Mucosa of rectum (tissue), 2 donors: ENCODE measurements around the gene HS3ST4.

Source experiments
- H3K27ac ChIP-seq, 2 donors: one replicate each; pipeline ENCODE4 v1.7.0; 2013; ENCODE audit warnings: inconsistent platforms in 2 of 2, low read depth in 2 of 2, low read length in 2 of 2
- H3K27me3 ChIP-seq, 2 donors: one replicate each; pipeline ENCODE4 v1.7.0; 2013; ENCODE audit warnings: low read length in 2 of 2; ENCODE audit not compliant: control insufficient read depth in 2 of 2, insufficient read depth in 2 of 2
- H3K36me3 ChIP-seq, 2 donors: one replicate each; pipeline ENCODE4 v1.7.0; 2013; ENCODE audit warnings: low read length in 2 of 2; ENCODE audit not compliant: control insufficient read depth in 2 of 2, insufficient read depth in 2 of 2
- H3K4me1 ChIP-seq, 2 donors: one replicate each; pipeline ENCODE4 v1.7.0; 2013; ENCODE audit warnings: low read length in 2 of 2, mild to moderate bottlenecking in 1 of 2; ENCODE audit not compliant: control insufficient read depth in 2 of 2, insufficient read depth in 2 of 2
- H3K4me3 ChIP-seq, 2 donors: one replicate each; pipeline ENCODE4 v1.7.0; 2013; ENCODE audit warnings: low read length in 2 of 2
- H3K9ac ChIP-seq, 2 donors: one replicate each; pipeline ENCODE4 v1.7.0; 2013; ENCODE audit warnings: low read length in 2 of 2, low read depth in 1 of 2, mild to moderate bottlenecking in 1 of 2
- H3K9me3 ChIP-seq, 2 donors: one replicate each; pipeline ENCODE4 v1.7.0; 2013; ENCODE audit warnings: low read length in 2 of 2; ENCODE audit not compliant: control insufficient read depth in 2 of 2
- donor health status: healthy.
- donor health status: Normal muscosa, but diverticular disease.

HS3ST4 gene

DNA sequence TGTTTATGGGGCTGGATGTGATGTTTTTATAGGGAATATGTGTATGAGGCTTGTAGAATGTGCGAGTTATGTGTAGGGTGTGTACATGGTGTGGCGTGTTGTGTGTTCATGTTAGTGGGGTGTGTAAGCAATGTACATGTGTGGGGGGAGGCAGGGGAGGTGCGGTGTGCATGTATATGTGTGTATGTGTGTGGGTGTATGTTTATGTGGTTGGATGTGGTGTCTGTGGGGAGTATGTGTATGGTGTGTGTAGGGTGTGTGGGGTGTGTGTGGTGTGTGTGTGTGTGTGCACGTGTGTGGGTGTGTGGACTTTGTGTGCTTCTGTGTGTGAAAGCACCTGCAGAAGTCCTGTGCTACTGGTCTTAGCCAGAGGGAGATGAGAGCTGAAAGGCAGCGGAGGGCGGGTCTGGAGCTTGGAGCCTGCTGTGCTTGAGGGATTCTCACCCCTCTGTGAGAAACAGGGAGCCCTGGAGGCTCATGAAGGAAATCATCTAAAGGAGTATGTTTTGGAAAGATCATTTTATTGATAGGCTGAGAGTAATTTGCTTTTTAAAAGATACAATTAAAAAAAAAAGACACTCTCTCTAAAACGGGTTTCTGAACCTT lies 222.7 kb downstream of the HS3ST4 start:
- Histone ChIP-seq H3K9me3 (no peaks in the 10 kb centered on the region), H3K4me1 (no peaks in the 10 kb centered on the region), H3K36me3 (no peaks in the 10 kb centered on the region), H3K27ac (no peak overlapping the region), H3K9ac (no peak overlapping the region), H3K4me3 (no peak overlapping the region), H3K27me3 (no peaks in the 10 kb centered on the region)

DNA sequence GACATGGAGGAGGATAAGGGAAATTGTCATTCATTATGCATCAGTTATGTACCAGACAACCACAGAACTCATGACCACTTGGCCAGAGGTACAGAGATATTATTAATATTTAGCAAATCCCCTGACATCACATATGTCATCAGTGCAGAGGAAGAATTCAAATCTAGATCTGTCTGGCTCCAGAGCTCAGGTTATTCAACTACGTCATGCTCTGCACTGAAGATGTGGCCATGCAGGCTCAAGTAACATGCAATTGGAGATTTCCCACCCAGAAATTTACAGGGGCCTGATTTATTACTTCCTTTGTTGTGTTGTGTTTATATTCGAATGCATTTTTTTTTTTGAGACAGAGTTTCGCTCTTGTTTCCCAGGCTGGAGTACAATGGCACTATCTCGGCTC lies 224.3 kb downstream of the HS3ST4 start:
- H3K4me3 ChIP-seq, result no peak overlapping the region
- H3K4me1 ChIP-seq, result no peaks in the 10 kb centered on the region
- no peak overlapping the region for H3K9ac ChIP-seq
- H3K27ac ChIP-seq, result no peak overlapping the region
- no peaks in the 10 kb centered on the region for H3K27me3 ChIP-seq
- no peaks in the 10 kb centered on the region for H3K36me3 ChIP-seq
- H3K9me3 ChIP-seq, result no peaks in the 10 kb centered on the region

DNA sequence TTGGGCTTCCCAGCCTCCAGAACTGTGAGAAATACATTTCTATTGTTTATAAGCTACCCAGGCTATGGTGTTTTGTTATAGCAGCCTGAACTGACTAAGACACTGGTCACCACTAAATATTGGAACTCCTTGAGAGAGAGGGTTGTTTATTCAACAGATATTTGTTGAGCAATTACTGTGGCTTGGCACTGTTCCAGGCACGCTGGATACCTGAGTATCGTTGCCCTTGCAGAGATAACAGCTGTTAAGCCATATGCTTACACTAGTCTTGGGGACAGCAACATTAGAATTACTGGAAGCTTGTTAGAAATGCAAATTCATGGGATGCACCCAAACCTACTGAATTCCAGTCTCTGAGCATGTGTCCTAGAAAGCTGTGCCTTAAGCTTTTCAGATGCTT lies 230.7 kb downstream of the HS3ST4 start:
- no peak overlapping the region for H3K27ac ChIP-seq
- no peak overlapping the region for H3K4me3 ChIP-seq
- no peaks in the 10 kb centered on the region for H3K4me1 ChIP-seq
- no peaks in the 10 kb centered on the region for H3K27me3 ChIP-seq
- H3K36me3 ChIP-seq, result no peaks in the 10 kb centered on the region
- H3K9ac ChIP-seq, result no peak overlapping the region
- H3K9me3 ChIP-seq, result no peaks in the 10 kb centered on the region

DNA sequence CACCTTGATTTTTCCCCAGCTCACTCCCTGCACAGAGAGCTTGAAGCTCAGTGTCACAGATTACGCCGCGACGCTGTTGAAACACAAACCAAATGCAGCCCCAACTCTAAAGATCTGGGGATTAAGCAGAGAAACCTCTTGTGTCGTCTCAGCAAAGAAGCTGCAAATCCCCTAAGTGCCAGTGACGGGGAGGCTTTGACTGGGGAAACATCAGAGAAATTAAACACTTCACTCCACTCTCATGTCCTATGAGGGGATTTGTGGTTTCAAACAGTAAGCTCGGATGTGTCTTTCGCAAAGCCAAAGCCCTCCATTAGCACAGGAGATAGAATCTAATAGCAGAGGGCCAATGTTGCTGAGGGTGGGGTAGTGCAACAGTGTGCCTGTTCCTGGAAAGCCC lies 233.7 kb downstream of the HS3ST4 start:
- Histone ChIP-seq H3K4me1 (no peaks in the 10 kb centered on the region), H3K27me3 (no peaks in the 10 kb centered on the region), H3K36me3 (no peaks in the 10 kb centered on the region), H3K9ac (no peak overlapping the region), H3K4me3 (no peak overlapping the region), H3K27ac (no peak overlapping the region), H3K9me3 (no peaks in the 10 kb centered on the region)

DNA sequence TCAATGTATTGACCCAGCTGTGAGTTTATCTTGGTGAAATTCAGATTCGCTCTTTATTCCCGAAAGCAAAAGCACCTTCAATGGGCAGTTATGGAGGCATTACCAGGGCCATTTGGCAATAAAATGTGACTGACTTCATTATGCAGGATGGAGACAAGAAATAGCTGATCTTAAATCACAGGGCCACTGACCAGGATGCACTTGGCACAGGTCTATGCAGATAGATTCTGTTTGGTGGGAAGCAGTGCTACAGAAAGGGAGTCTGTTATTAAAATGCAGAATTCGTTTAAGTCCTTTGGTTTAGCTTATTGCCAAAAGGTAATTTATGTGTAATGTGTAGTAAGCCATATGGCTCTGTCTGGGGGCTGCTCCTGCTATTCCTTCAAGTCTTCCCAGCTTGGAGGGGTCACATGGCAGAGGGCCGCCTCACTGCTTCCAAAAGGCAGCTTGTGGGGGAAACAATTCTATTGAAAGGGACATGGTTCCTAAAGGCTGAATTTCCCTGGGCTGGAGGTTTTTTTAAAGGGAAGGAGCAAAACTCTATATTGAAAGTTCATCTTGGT lies 239.8 kb downstream of the HS3ST4 start:
- Histone ChIP-seq H3K36me3 (no peaks in the 10 kb centered on the region), H3K27ac (no peak overlapping the region), H3K9me3 (no peaks in the 10 kb centered on the region), H3K4me1 (no peaks in the 10 kb centered on the region), H3K27me3 (no peaks in the 10 kb centered on the region), H3K4me3 (no peak overlapping the region), H3K9ac (no peak overlapping the region)

DNA sequence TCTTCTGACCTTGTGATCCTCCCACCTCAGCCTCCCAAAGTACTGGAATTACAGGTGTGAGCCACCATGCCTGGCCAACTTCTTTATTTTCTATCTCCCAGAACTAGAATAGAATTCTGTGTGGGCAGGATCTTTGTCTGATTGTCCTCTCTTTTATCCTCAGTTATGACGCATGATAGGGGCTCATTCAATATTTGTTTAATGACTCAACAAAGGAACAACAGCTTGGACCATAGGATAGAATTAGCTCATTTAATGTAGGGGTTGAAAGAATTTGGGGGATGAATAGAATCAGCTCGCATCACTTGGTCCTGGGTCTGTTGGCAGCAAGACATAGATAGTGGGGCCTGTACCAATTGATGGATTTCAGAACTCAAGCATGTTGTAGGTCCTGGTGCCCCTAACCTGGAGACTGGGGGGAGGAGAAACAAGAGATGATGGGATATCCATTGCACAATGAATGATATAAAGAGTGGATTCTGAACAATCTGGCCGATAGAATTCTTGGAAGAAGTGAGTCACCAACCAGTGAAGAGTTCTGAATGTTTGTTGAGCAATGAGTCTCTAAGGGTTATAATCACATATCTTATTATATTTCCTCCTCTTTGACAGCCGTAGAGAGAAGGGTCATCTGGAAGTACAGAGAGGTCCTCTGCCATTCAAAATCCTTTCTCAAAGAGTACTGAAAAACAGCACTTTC lies 250.2 kb downstream of the HS3ST4 start:
- Histone ChIP-seq H3K36me3 (no peaks in the 10 kb centered on the region), H3K4me3 (no peak overlapping the region), H3K27ac (no peak overlapping the region), H3K9me3 (no peaks in the 10 kb centered on the region), H3K9ac (no peak overlapping the region), H3K4me1 (no peaks in the 10 kb centered on the region), H3K27me3 (no peaks in the 10 kb centered on the region)

DNA sequence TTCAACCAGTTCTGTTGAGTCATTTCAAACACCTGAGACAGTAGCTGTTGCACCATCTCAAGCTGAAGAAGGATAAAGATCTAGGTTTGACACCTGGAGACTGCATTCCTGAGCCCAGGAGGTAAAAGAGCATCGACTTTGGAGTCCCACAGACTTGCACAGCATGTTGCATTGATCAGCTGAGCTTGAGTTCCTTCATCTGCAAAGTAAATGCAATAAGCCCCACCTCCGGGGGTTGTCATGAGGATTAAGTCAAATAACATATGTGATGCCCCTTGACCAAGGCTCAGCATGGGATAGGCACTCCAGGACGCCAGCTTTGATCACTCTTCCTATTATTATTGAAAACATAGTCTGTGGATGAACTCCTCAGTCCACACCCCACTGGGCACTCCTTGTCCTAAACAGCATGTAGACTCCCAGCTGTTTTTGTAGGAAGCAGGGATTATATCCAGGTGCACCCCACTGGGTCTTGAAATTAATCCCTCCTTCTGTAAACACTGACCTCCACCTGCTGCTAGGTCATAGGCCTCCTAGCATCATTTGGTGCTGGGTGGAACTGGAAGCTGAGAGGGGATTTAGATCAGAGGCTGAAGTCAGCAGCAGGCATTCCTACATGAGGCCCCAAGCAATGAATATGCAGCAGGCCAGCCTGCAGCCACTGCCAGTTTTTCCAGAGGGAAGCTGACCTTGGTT lies 259.0 kb downstream of the HS3ST4 start:
- no peaks in the 10 kb centered on the region for H3K9me3 ChIP-seq
- no peaks in the 10 kb centered on the region for H3K27me3 ChIP-seq
- H3K4me1 ChIP-seq, result no peaks in the 10 kb centered on the region
- no peaks in the 10 kb centered on the region for H3K36me3 ChIP-seq
- H3K9ac ChIP-seq, result no peak overlapping the region
- H3K27ac ChIP-seq, result no peak overlapping the region
- H3K4me3 ChIP-seq, result no peak overlapping the region

DNA sequence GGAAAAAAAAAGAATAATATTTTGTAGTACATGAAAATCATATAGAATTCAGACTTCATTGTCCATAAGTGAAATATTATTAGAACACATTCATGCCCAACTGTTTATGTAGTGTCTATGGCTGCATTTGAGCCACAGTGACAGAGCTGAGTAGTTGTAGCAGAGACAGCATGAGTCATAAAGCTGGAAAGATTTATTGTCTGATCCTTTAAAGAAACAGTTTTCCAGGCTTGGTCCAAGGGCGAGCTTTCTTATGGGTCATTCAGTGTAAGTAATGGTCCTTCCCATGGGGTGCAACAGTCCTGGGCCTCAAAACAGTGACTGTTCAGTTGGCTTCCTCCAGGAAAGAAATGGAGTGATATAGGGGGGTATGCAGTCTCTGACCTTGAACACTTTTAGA lies 260.2 kb downstream of the HS3ST4 start:
- Histone ChIP-seq H3K27ac (no peak overlapping the region), H3K4me3 (no peak overlapping the region), H3K9me3 (no peaks in the 10 kb centered on the region), H3K36me3 (no peaks in the 10 kb centered on the region), H3K9ac (no peak overlapping the region), H3K4me1 (no peaks in the 10 kb centered on the region), H3K27me3 (no peaks in the 10 kb centered on the region)

DNA sequence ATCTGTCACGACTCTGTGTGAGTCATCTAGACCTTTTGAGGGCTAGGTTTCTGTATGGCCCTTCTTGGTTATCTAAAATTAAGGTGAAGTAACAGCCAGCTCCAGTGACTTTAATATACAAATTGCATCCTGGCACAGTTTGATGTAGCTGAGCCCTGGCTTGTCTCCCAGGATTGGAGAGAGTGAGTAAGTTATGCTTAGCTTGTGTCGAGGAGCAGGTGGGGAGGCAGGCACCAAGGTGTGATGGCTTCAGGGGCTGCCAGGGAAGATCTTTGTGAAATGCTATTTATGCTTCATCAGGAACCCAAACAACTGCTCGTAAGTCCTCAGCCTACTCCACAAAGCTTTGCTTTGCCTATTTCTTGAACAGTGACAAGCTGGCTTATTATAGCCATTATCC lies 261.2 kb downstream of the HS3ST4 start:
- Histone ChIP-seq H3K27ac (no peak overlapping the region), H3K9me3 (no peaks in the 10 kb centered on the region), H3K4me1 (no peaks in the 10 kb centered on the region)

DNA sequence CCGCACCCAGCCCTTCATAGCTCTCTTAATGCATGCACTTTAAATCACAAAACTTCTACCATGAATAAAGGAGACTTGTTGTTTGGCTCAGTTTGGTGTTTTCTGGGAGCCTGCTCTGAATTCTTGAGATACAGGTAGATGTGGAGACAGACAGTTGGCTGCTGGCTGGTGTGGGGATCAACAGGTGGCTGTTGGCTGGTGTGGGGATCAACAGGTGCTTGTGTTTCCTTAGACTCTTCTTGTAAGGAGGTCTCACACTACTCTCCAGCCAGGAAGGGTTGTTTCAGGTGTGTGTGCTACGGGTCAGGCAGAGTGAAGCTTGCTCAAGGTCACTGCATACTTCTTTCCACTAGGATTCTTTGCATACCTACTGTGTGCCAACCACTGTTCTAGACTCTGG lies 265.9 kb downstream of the HS3ST4 start:
- Histone ChIP-seq H3K27ac (no peak overlapping the region), H3K9me3 (no peaks in the 10 kb centered on the region), H3K36me3 (no peaks in the 10 kb centered on the region), H3K9ac (no peak overlapping the region), H3K4me3 (no peak overlapping the region), H3K27me3 (no peaks in the 10 kb centered on the region), H3K4me1 (no peaks in the 10 kb centered on the region)

More for the DNA sequence above, 261.2 kb downstream of the HS3ST4 start:
- Histone ChIP-seq H3K27me3 (no peaks in the 10 kb centered on the region), H3K36me3 (no peaks in the 10 kb centered on the region), H3K4me3 (no peak overlapping the region), H3K9ac (no peak overlapping the region)
